Subcutaneous abdominal adipose tissue (tissue), 5 donors: ENCODE data around the gene BMPR2.
"Not testable (repeated sequence)": the region's sequence is repeated elsewhere in the genome, so short reads cannot be mapped to it uniquely, and the experiment has no call there.

ENCODE experiments used
- H3K27ac ChIP-seq: one replicate; pipeline ENCODE4 v1.7.0; 2013; ENCODE audit warnings: low read depth, mild to moderate bottlenecking, inconsistent platforms, low read length, moderate library complexity
- H3K27me3 ChIP-seq, 5 donors: one replicate each; pipeline ENCODE4 v1.7.0; 2013; ENCODE audit warnings: low read length in 5 of 5, inconsistent platforms in 1 of 5; ENCODE audit not compliant: control insufficient read depth in 5 of 5, insufficient read depth in 4 of 5
- H3K36me3 ChIP-seq, 5 donors: one replicate each; pipeline ENCODE4 v1.7.0; 2013; ENCODE audit warnings: low read length in 5 of 5; ENCODE audit not compliant: control insufficient read depth in 5 of 5, insufficient read depth in 5 of 5
- H3K4me1 ChIP-seq, 5 donors: one replicate each; pipeline ENCODE4 v1.7.0; 2013; ENCODE audit warnings: low read length in 5 of 5, mild to moderate bottlenecking in 3 of 5, moderate library complexity in 1 of 5; ENCODE audit not compliant: control insufficient read depth in 5 of 5, insufficient read depth in 5 of 5
- H3K4me3 ChIP-seq, 5 donors: one replicate each; pipeline ENCODE4 v1.7.0; 2013; ENCODE audit warnings: low read length in 5 of 5, low read depth in 1 of 5
- H3K9ac ChIP-seq, 5 donors: one replicate each; pipeline ENCODE4 v1.7.0; 2013; ENCODE audit warnings: low read length in 5 of 5, mild to moderate bottlenecking in 4 of 5, moderate library complexity in 3 of 5
- H3K9me3 ChIP-seq, 5 donors: one replicate each; pipeline ENCODE4 v1.7.0; 2013; ENCODE audit warnings: low read length in 5 of 5; ENCODE audit not compliant: control insufficient read depth in 5 of 5
- donor health status: healthy.
- donor health status: healthy.
- donor health status: healthy.
- donor health status: healthy.
- donor health status: healthy.

The BMPR2 gene

GRCh38 chr2:202508686-202509085 is 132.6 kb downstream of the BMPR2 start:
- no peaks in the 10 kb centered on the region for H3K9me3 ChIP-seq
- H3K36me3 ChIP-seq, result peaks cover 0 to 9% (median 0%) of the 10 kb centered on the region in 5 donors
- no peak overlapping the region for H3K4me3 ChIP-seq
- H3K27me3 ChIP-seq, result no peaks in the 10 kb centered on the region
- H3K4me1 ChIP-seq, result no peaks in the 10 kb centered on the region
- no peak overlapping the region for H3K27ac ChIP-seq
- no peak overlapping the region for H3K9ac ChIP-seq

DNA sequence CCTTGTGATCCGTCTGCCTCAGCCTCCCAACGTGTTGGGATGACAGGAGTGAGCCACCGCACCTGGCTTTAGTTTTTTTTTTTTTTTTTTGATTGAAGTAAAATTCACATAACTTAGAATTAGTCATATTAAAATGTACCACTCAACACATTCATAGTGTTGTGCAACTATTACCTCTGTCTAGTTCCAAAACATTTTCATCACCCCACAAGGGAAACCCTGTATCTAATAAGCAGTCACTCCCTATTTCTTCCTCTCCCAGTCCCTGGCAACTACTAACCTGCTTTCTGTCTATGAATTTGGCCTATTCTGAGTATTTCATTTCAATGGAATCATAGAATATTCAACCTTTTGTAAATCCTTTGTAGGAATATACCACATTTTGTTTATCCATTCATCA is 134.8 kb downstream of the BMPR2 start:
- H3K4me1 ChIP-seq, result no peaks in the 10 kb centered on the region
- H3K27me3 ChIP-seq, result no peaks in the 10 kb centered on the region
- H3K9me3 ChIP-seq, result no peaks in the 10 kb centered on the region
- H3K27ac ChIP-seq, result no peak overlapping the region
- no peak overlapping the region for H3K9ac ChIP-seq
- H3K4me3 ChIP-seq, result no peak overlapping the region
- H3K36me3 ChIP-seq, result peaks cover 4 to 6% (median 4%) of the 10 kb centered on the region in 5 donors

- Histone ChIP-seq H3K4me1 (no peaks in the 10 kb centered on the region), H3K27ac (no peak overlapping the region), H3K4me3 (no peak overlapping the region), H3K9ac (no peak overlapping the region), H3K36me3 (peaks cover 4 to 8% (median 4%) of the 10 kb centered on the region in 5 donors), H3K9me3 (no peaks in the 10 kb centered on the region), H3K27me3 (no peaks in the 10 kb centered on the region)
Observed at GRCh38 chr2:202512176-202512575, 136.0 kb downstream of the BMPR2 start.

DNA sequence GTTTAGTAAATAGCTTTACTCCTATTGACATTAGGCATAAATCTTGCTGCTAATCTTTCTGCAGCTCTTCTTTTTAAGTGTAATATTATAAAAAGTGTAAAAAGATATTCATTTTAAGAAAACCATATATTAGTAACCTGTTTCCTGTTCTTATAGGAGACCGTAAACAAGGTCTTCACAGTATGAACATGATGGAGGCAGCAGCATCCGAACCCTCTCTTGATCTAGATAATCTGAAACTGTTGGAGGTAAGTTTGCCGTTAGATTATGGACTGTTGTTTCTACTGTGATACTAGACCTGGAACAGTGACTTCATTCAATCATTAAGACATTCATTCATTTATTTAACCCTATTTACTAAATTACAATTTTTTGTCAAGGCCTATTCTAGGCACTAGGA is 138.6 kb downstream of the BMPR2 start:
- Histone ChIP-seq H3K9ac (no peak overlapping the region), H3K4me3 (no peak overlapping the region), H3K9me3 (no peaks in the 10 kb centered on the region), H3K4me1 (no peaks in the 10 kb centered on the region), H3K36me3 (peaks cover 6 to 22% (median 12%) of the 10 kb centered on the region in 5 donors), H3K27ac (no peak overlapping the region), H3K27me3 (no peaks in the 10 kb centered on the region)

GRCh38 chr2:202519453-202519852 is 143.3 kb downstream of the BMPR2 start:
- Histone ChIP-seq H3K27me3 (no peaks in the 10 kb centered on the region), H3K27ac (no peak overlapping the region), H3K9ac (no peak overlapping the region), H3K36me3 (peaks cover 5 to 50% (median 33%) of the 10 kb centered on the region in 5 donors), H3K9me3 (no peaks in the 10 kb centered on the region), H3K4me1 (no peaks in the 10 kb centered on the region), H3K4me3 (no peak overlapping the region)

DNA sequence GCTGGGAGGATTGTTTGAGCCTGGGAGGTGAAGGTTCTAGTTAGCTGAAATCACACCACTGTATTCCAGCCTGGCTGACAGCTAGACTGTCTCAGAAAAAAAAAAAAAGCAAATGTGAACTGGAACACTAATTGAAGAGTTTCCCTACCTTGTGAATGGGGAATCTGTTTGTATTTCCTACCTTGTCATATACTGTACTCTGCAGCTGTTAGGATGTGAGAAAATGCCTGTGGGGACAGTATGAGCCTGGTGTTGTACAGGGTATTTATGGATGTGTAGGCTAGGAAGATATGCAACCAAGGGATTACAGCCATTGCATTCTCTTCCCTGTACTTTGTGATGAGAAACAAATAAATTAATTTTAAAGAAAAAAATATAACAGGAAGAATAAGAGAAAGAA is 145.3 kb downstream of the BMPR2 start:
- Histone ChIP-seq H3K27me3 (no peaks in the 10 kb centered on the region), H3K27ac (no peak overlapping the region), H3K36me3 (peaks cover 3 to 47% (median 29%) of the 10 kb centered on the region in 5 donors), H3K9me3 (no peaks in the 10 kb centered on the region), H3K4me3 (no peak overlapping the region), H3K9ac (no peak overlapping the region), H3K4me1 (no peaks in the 10 kb centered on the region)

- Histone ChIP-seq H3K27ac (no peak overlapping the region), H3K27me3 (no peaks in the 10 kb centered on the region), H3K9ac (no peak overlapping the region), H3K36me3 (peaks cover 5 to 28% (median 18%) of the 10 kb centered on the region in 5 donors), H3K4me3 (no peak overlapping the region), H3K9me3 (no peaks in the 10 kb centered on the region), H3K4me1 (peaks cover 0 to 2% (median 0%) of the 10 kb centered on the region in 5 donors)
Observed at GRCh38 chr2:202529389-202529788, 153.3 kb downstream of the BMPR2 start.

GRCh38 chr2:202530038-202530437 is 153.9 kb downstream of the BMPR2 start:
- H3K4me3 ChIP-seq, result no peak overlapping the region
- no peak overlapping the region for H3K9ac ChIP-seq
- H3K36me3 ChIP-seq, result peaks cover 5 to 28% (median 17%) of the 10 kb centered on the region in 5 donors
- no peaks in the 10 kb centered on the region for H3K27me3 ChIP-seq
- H3K27ac ChIP-seq, result no peak overlapping the region
- no peaks in the 10 kb centered on the region for H3K9me3 ChIP-seq
- peaks cover 0 to 2% (median 0%) of the 10 kb centered on the region in 5 donors for H3K4me1 ChIP-seq

DNA sequence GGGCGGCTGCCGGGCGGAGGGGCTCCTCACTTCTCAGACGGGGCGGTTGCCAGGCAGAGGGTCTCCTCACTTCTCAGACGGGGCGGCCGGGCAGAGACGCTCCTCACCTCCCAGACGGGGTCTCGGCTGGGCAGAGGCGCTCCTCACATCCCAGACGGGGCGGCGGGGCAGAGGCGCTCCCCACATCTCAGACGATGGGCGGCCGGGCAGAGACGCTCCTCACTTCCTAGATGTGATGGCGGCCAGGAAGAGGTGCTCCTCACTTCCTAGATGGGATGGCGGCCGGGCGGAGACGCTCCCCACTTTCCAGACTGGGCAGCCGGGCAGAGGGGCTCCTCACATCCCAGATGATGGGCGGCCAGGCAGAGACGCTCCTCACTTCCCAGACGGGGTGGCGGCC is 159.2 kb downstream of the BMPR2 start:
- not testable (repeated sequence) for H3K9ac ChIP-seq, H3K27ac ChIP-seq, H3K27me3 ChIP-seq, H3K9me3 ChIP-seq, H3K4me1 ChIP-seq, H3K4me3 ChIP-seq
- peaks cover 5 to 23% (median 16%) of the 10 kb centered on the region in 5 donors for H3K36me3 ChIP-seq

- Histone ChIP-seq H3K27ac (no peak overlapping the region), H3K36me3 (no peaks in the 10 kb centered on the region), H3K4me3 (no peak overlapping the region), H3K9ac (no peak overlapping the region), H3K27me3 (no peaks in the 10 kb centered on the region), H3K9me3 (no peaks in the 10 kb centered on the region), H3K4me1 (peaks cover 0 to 7% (median 0%) of the 10 kb centered on the region in 5 donors)
Observed at GRCh38 chr2:202541137-202541536, 165.0 kb downstream of the BMPR2 start.

DNA sequence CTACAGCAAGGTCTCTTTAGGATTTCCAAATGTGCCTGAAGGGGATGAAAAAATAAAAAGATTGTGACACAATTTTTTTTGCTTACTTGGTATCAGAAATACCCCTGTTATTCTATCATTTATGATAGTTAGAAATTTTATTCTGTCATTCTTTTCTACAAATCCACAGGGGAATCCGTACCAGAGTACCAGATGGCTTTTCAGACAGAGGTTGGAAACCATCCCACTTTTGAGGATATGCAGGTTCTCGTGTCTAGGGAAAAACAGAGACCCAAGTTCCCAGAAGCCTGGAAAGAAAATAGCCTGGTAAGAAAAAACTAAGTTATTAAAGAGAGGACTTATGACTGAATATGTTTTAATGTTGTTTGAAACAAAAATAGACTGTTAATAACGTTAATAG is 166.0 kb downstream of the BMPR2 start:
- H3K4me3 ChIP-seq, result no peak overlapping the region
- H3K4me1 ChIP-seq, result peaks cover 0 to 7% (median 0%) of the 10 kb centered on the region in 5 donors
- H3K9ac ChIP-seq, result no peak overlapping the region
- peak overlapping the region; percentile 9 for H3K27ac ChIP-seq
- no peaks in the 10 kb centered on the region for H3K36me3 ChIP-seq
- H3K27me3 ChIP-seq, result no peaks in the 10 kb centered on the region
- no peaks in the 10 kb centered on the region for H3K9me3 ChIP-seq
